GM10248 (cell line): ENCODE data around the gene SRRM4.

Experiments used
- CTCF ChIA-PET: fragments of 300-600 bp; sonication (Branson Sonifier 250); formaldehyde crosslinking; extraction: SDS; loops from one replicate; lab custom pipeline; 2021; ENCODE audit warnings: antibody characterized with exemption; lab: Yijun Ruan, JAX
- POLR2A ChIA-PET: fragments of 350-650 bp; sonication (Branson Sonifier 250); formaldehyde crosslinking; extraction: SDS; loops from one replicate; lab custom pipeline; 2020; ENCODE audit warnings: antibody characterized with exemption; lab: Yijun Ruan, JAX
- DNase-seq: peaks from one replicate; pipeline ENCODE4 v3.0.0; 2012; ENCODE audit errors: extremely low spot score
- TF ChIP-seq, protein P1 (sequence below): IDR thresholded peaks from 2 replicates; pipeline ENCODE4 v1.5.1; 2012; ENCODE audit warnings: mild to moderate bottlenecking, low read depth; ENCODE audit errors: extremely low read depth, missing control alignments, control extremely low read depth

The SRRM4 gene

DNA sequence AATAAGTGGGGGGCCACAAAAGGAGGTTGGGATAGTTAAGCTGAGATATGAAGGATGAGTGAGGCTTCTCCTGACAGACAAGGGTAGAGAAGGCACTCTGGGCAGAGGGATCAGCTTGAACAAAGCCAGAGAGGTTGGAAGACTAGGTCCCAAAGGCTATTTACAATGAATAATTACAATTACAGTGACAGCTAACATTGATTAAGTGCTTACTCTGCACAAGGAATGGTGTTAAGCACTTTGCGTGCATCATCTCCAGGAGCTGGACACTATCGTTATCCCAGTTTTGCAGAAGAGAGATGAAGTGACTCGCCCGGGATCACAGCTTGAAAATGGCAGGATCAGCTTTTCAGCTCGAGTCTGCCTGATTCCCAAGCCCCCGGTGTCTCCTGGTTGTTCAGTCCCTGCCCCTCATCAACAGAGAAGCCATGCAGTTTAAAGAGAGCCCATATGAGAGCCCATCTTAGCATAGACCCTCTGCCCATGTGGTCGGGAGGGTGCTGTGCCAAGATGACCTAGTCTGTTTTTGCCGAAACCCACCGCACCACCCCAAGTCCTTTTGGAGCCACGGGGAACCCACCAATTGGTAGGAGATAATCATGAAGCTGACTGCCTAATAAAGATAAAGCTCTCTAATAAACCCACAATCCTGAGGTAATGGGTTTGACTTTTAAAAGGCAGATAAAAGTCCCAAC is 107.5 kb downstream of the SRRM4 start:
- CTCF ChIA-PET: interaction anchor here (1.5 kb wide), 1 partner anchor 11 kb away, joined by 3 read pairs; no protein-coding TSS in a partner anchor
- no peak for DNase-seq
- POLR2A ChIA-PET: no interaction called here
- TF ChIP-seq, protein P1, sequence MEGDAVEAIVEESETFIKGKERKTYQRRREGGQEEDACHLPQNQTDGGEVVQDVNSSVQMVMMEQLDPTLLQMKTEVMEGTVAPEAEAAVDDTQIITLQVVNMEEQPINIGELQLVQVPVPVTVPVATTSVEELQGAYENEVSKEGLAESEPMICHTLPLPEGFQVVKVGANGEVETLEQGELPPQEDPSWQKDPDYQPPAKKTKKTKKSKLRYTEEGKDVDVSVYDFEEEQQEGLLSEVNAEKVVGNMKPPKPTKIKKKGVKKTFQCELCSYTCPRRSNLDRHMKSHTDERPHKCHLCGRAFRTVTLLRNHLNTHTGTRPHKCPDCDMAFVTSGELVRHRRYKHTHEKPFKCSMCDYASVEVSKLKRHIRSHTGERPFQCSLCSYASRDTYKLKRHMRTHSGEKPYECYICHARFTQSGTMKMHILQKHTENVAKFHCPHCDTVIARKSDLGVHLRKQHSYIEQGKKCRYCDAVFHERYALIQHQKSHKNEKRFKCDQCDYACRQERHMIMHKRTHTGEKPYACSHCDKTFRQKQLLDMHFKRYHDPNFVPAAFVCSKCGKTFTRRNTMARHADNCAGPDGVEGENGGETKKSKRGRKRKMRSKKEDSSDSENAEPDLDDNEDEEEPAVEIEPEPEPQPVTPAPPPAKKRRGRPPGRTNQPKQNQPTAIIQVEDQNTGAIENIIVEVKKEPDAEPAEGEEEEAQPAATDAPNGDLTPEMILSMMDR: no peak

DNA sequence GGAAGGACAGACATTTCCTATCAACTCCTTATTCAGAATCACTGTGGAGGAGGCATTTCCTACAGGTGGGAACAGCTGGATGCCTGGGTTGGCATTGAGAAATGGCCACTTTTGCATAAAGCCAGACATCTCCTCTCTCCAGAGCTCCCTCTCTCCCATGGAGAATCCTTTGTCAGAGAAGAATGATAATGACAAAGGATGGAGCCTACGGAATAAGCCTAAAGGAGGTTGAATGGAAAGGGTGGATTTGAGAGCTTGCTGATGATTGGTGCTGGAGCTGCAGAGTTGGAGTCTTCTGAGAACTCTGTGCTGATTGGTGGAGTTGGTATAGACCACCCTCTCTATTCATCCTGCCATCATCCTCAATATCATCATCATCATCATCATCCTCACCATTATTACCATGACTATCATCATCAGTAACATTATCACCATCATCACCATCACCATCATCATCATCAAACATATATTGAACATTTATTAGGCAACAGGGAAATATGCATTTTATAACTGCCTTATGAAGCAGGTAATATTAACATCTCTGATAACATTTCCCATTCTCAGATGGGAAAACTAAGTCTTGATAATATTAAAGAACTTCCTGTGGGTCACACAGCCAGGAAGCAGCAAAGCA is 108.2 kb downstream of the SRRM4 start:
- DNase-seq: no peak
- ChIA-PET CTCF (no interaction called here), POLR2A (no interaction called here)
- TF ChIP-seq, protein P1: no peak

DNA sequence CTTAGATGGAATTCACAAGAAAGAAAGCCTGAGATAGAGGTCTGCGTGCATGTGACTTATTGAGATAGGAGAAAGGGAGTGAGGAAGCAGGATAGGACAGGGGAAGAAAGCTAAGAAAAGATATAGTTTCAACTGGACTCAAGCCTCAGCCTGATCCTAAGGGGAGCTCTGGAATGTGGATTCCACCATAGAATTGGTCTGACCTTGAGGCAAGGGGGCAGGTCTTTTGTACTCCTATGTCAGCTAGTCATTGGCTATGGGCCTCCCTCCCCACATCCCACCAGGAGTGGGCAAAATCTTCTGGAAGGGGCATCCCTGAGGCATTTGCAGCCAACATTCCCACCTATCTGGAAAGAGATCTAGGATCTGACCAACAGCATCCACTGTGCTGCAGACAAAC is 108.9 kb downstream of the SRRM4 start:
- TF ChIP-seq, protein P1: no peak
- POLR2A ChIA-PET: no interaction called here
- CTCF ChIA-PET: no interaction called here
- no peak for DNase-seq

DNA sequence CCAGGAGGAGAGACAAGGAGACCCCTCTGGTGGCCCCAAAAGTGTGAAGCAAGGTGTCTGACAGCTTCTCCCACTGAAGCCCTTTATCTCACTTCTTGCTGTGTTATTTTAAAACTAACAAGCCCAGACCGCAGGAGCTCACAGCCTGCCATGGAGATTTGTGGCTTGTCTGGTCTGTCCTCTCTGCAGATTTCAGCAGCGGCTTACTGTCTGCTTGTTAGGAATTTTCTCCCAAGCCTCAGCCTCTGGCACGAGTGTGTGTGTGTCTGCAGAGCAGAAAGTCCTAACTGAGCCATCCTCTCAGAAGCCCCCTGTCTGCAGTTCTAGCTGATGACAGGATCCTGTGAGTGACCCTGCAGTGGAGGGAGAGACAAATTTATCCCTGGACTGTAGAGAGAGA is 109.5 kb downstream of the SRRM4 start:
- DNase-seq: no peak
- ChIA-PET POLR2A (no interaction called here), CTCF (no interaction called here)
- TF ChIP-seq, protein P1: no peak

DNA sequence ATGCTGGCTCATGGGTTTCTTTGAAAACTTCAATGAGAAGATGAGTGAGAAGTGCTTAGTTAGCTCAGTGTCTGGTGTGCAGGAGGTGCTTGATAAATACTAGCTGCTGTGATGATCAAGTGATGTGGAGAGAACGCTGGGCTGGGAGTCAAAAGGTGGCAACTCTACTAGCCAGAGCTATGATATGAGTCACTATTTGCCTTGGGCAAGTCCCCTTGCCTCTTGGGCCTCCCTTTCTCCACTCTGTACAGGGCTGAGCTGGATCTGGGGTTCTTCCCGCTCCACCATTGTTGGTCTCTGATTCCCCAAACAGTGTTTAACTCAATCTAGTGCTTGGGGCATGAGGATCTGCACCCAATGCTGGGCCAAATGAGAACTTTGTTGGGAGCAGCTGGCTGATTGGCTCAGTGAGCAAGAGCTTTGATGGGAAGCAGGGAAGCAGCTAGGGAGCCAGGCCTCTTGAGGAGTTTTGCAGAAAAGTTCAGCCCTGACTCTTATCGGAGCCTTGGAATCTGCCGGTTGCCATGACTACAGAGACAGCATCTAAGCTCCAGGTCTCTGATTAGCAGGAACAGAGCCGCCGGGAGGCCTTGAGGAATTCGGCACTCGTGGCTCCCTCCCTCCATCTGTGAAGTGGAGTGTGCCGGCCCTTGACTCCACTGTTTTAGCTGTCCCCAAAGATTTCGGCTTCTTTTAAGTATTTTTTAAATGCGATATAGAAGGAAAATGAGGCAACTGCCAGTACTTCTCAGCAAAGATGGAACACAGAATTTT is 115.3 kb downstream of the SRRM4 start:
- ChIA-PET CTCF (no interaction called here), POLR2A (no interaction called here)
- no peak for DNase-seq
- TF ChIP-seq, protein P1: no peak

DNA sequence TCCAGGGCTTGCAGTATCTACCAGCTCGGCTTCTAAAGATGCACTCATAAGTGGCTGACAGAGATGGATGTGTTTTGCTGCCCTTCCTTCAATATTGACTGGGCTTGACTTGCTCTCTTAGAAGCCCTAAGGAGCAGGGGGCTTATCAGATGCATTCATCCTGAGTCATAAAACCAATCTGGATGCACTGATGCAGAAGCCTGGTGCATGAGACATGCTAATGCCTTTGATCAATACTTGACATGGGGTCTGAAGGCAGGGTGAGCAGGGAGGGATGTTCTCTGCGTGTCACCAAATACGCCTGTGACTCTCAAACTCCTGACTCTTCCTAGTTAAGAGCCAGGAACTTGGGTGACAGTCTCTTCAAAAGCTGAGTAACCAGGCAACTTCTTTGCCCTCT is 119.6 kb downstream of the SRRM4 start:
- no peak for DNase-seq
- TF ChIP-seq, protein P1: no peak
- ChIA-PET CTCF (interaction anchor here (2.5 kb wide), 1 partner anchor 14 kb away, joined by 9 read pairs; no protein-coding TSS in a partner anchor), POLR2A (no interaction called here)
